Measurements from ENCODE around the gene WWP2. TPM values are rescaled to one million over a fixed set of nuclear protein-coding genes. Genes with fewer than 3 reads are reported as not detected.

Gene WWP2
- 12.9 and 14.1 TPM in 2 replicates for total RNA-seq

GRCh38 chr16:69761983-69762813 lies at the start of gene WWP2:
WWP2 (plus strand) TSS chr16:69762332; CDS start chr16:69787011, 24,679 bp downstream.

DNA sequence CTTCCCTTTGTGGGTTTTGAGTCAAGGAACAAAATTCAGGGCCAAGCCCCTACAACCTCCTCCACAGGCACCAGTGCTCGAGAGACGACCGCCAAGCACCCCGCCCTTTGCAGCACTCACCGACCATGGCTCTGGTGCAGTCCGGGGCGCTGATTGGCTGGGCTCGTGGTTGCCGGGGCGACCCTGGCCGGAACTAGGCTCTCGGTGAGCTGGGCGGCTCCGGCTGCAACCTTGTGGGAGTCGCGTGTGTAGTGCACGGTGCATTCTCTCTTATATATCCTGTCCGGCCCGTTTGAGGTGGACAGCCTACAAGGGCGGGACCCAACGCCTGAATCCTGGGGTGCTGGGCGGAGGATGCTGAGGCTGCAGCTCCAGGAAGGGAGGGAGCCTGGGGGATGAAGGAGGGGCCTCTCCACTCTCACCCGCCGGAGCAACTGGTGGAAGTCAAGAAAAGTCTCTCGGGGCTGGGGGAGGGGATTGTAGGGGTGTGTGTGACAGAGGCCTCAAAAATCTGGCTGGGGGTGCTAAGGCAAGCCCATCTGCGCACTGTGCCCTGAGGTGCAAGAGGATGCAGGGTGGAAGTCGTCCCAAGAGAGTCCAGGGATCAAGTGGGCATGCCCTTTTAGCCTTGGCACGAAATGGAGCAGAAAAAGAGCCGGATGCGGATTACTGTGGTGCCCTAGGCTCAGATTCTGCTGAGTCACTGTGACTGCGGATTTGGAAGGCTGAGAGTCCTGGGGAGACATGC lies 35.6 kb upstream of the WWP2 start, which contains the start of gene NQO1:
Gene NQO1 (minus strand): TSS at position 248 of the 748 bp plus-strand sequence. CDS start 121 bp downstream, at position 127.

GRCh38 chr16:69754469-69755310 lies 7.4 kb upstream of the WWP2 start, which contains the start of gene NOB1:
NOB1 (minus strand) TSS chr16:69754926; CDS start chr16:69754910, 16 bp downstream.

DNA sequence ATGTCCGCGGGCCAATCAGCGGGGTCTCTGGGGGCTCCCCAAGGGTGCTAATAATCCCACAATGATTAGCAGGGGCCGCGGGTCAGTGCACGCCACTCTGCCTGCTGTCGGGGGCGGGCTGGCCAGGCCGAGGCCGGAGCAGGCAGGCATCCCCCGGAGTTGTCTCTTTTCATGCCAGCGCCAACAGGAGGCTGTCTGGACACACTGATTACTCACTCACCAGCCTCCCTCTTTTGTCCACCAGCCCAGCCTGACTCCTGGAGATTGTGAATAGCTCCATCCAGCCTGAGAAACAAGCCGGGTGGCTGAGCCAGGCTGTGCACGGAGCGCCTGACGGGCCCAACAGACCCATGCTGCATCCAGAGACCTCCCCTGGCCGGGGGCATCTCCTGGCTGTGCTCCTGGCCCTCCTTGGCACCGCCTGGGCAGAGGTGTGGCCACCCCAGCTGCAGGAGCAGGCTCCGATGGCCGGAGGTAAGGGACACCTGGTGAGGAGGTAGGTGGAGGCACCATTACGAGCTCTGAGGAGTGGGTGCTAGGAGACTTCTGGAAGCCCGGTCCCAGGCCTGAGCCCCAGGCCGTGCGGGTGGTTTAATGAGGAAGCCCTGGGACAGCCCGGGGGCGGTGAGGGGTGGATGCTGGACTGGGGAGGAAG lies 189.0 kb downstream of the WWP2 start, which contains the start of gene CLEC18A:
Gene CLEC18A (plus strand): TSS at position 318 of the 655 bp plus-strand sequence. CDS start 33 bp downstream, at position 351.

Other genes starting within 250 kb of the WWP2 start
- 12.9 and 13.9 TPM in 2 replicates for gene NFAT5, start 196.4 kb upstream of the WWP2 start, total RNA-seq
- gene NQO1, start 35.8 kb upstream of the WWP2 start, total RNA-seq, result 547 and 816 TPM in 2 replicates
- gene NOB1, start 7.4 kb upstream of the WWP2 start, total RNA-seq, result 20.2 and 21.8 TPM in 2 replicates
- 0.37 TPM in 1 of 2 replicates, not detected in the other for gene CLEC18A, start 189.0 kb downstream of the WWP2 start, total RNA-seq